Transverse colon (tissue), 4 donors: ENCODE measurements around the gene LRIT3.

ENCODE experiments used
- CTCF ChIP-seq, 5 experiments: fragments of 200-600 bp in 3 of 5; fragments of 450-650 bp in 2 of 5; sonication (generic) in 3 of 5; IDR thresholded peaks; 1 replicate in 2 of 5; 2 replicates in 3 of 5; pipeline ENCODE4 v1.5.1; 2016 to 2017; ENCODE audit warnings: antibody characterized with exemption in 5 of 5, inconsistent platforms in 3 of 5, mild to moderate bottlenecking in 2 of 5, moderate library complexity in 1 of 5
- POLR2AphosphoS5 ChIP-seq, 3 donors: sonication (generic); formaldehyde crosslinking; IDR thresholded peaks; one replicate each; pipeline ENCODE4 v1.6.1; 2016; ENCODE audit warnings: antibody characterized with exemption in 3 of 3

GRCh38 chr4:109910256-109910655 is 62.3 kb downstream of the LRIT3 start:
- no peak for TF ChIP-seq CTCF (IDR thresholded peaks at IDR 0.05)
- TF ChIP-seq POLR2AphosphoS5 (IDR thresholded peaks at IDR 0.05): no peak
